Effector CD4-positive, alpha-beta T cell (primary cell): Measurements from ENCODE around the gene KPNA6.
"Not testable (repeated sequence)": the region's sequence is repeated elsewhere in the genome, so short reads cannot be mapped to it uniquely, and the experiment has no call there.

ENCODE experiments used
- DNase-seq: peaks from one replicate; pipeline ENCODE4 v3.0.0-alpha.2; 2020
- total RNA-seq: gene quantifications from one replicate; lab custom pipeline; 2026; lab: John Stamatoyannopoulos, UW

KPNA6 gene
- 109 reads per million, percentile 84 among the genes with 10 or more reads in this experiment for total RNA-seq

DNA sequence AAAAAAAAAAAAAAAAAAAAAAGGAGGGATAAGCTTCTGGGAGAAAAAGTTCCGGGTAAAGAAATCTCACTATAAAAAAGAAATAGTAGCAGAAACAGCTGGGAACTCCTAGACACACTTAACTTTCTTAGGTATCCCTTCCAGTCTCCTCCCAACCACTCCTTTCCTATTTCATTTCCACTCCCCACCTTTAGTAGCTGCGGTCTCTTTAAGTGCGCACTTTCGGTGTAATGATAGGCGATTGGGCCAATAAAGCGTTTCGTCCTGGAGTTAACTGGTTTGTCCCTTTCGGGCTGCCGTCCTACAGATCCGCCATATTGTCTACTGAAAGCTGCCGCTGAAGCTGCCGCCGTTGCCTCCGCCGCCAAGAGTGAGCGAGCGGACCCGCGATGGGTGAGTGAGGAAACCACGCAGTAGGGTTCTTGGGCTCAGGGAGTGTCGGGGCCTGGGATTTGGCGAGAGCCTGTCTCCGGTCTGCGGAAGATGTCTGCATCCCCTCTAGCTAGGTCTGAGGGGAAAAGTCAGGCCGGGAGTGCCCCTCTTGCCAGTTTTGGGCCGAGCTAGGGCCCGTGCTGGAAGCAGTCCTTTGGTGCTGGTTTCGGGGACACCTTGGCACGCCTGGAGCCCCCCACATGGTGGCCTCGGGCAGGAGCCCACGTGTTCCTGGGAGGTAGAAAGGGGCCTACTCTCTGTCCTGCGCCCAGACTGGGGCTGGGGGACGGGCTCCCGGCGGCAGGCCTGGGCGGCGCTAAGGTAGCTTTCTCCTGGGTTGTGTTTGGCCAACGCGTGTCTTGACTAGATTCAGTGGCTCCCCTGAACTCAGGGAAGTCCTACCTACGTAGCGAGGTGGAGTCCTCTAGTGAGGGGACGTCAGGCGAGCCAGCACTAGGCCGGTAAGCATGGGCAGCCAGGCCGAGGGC, at the start of gene KPNA6:
Gene KPNA6, plus strand, starts transcription at position 315 of the 920 bp plus-strand sequence. Its CDS starts 75 bp downstream, at position 390.
- DNase-seq, result peak; percentile 90

DNA sequence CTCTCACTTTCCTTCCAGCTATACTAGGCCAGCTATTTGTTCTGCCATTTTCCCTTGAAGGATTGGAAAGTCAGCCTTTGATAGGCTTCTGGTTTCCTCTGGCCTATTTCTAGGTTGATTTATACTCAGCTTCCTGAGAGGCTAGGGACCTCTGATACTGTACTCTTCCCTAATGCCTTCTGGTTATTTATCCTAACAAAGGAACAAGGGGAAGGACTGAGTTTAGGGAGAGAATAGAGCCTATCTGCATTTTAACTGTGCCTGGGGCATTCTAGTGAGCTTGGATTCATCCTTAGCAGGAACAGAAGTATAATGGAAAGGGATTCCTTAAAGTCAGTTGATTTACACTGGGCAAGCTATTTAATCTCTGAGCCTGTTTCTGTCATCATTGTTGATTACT, 46.9 kb upstream of the KPNA6 start:
- no peak for DNase-seq

DNA sequence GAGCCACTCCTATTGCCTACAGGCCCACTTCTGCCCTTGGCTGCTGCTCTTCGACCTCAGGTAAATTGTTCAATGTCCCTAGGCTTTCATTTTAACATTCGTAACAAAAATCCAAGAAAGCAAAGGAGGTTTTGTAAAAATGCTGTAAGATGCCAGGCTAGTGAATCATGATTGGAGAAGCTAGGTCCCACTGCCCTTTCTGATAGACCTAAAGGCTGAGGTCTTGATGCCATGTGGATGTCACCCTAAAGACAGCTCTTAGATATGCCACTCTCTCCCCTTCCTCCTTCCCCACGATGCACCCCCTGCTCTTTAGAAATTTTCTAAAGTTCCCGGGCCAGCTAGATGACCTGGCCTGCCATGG, 45.0 kb upstream of the KPNA6 start:
- DNase-seq, result no peak

DNA sequence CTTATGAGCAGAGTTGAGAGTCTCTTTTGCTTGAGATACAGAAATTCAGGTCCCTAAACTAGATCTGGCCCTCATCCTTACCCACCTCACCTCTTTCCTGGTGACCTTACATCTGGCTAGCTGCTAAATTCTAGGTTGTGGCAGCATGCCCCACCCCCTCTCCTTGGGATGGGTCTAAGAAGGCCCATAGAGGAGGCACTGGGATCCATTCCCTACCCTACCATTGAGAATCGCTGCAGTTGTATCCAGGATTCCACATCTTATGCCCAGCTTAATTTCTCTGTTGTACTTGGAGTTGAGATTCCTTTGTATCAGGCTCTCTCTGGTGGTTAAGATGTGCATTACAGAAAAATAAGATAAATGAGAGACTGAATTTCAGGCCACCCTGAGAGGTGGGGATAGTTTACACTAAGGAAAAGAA, 44.6 kb upstream of the KPNA6 start:
- no peak for DNase-seq

DNA sequence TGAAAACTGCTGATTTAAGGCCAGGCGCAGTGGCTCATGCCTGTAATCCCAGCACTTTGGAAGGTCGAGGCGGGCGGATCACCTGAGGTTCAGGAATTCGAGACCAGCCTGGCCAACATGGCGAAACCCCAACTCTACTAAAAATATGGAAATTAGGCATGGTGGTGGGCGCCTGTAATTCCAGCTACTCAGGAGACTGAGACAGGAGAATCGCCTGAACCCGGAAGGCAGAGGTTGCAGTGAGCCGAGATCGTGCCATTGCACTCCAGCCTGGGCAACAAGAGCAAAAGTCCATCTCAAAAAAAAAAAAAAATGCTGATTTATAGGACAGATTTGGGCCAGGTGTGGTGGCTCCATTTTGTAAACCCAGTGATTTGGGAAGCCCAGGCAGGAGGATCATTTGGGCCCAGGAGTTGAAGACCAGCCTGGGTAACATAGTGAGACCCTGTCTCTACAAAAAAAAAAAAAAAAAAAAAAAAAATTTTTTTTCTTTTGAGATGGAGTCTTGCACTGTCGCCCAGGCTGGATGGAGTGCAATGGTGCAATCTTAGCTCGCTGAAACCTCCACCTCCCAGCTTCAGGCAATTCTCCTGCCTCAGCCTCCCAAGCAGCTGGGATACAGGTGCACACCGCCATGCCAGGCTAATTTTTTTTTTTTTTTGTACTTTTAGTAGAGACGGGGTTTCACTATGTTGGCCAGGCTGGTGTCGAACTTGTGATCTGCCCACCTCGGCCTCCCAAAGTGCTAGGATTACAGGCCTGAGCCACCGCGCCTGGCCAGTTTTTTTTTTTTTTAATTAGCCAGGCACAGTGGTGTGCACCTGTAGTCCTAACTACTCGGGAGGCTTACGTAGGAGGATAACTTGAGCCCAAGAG, 42.0 kb upstream of the KPNA6 start:
- DNase-seq, result not testable (repeated sequence)

DNA sequence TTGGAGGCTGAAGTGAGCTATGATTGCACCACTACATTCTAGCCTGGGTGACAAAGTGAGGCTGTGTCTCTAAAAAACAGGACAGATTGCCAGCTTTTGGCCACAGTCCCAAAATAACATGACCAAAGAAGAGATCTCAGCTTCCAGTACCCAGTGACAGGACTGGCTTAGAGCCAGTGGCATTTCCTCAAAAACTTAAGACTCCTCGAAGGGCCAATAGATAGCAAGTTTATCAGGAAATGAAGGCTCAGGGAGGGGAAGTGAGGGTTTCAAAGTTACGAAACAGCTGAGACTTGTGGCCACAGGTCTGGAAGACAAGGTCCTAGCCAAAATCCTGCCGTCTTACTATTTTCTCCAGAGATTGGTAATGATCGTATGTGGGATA, 41.4 kb upstream of the KPNA6 start:
- no peak for DNase-seq

DNA sequence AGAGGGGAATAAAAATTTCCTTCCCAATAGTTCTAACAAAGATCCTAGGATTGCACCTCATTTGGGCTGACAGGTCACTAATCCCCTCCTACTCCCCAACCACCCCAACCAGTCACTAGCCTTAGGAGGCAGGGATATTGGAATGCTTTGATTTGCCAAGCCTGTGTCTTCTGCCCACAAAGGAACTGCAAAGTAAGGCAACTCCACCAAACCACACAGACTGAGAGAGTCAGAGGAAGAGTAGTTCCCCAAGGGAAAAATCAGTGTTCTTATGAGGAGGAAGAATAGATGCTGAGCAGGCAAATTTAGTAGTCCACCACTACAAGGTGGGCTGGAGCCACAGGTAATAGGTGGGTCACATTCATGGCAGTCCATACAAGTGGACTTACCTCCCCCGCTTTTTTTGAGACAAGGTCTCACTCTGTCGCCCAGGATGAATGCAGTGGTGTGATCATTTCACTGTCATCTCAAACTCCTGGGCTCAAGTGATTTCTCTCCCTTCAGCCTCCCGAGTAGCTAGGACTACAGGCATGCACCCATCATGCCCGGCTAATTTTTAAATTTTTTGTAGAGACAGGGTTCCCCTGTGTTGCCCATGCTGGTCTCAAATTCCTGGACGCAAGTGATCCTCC, 38.8 kb upstream of the KPNA6 start:
- no peak for DNase-seq

DNA sequence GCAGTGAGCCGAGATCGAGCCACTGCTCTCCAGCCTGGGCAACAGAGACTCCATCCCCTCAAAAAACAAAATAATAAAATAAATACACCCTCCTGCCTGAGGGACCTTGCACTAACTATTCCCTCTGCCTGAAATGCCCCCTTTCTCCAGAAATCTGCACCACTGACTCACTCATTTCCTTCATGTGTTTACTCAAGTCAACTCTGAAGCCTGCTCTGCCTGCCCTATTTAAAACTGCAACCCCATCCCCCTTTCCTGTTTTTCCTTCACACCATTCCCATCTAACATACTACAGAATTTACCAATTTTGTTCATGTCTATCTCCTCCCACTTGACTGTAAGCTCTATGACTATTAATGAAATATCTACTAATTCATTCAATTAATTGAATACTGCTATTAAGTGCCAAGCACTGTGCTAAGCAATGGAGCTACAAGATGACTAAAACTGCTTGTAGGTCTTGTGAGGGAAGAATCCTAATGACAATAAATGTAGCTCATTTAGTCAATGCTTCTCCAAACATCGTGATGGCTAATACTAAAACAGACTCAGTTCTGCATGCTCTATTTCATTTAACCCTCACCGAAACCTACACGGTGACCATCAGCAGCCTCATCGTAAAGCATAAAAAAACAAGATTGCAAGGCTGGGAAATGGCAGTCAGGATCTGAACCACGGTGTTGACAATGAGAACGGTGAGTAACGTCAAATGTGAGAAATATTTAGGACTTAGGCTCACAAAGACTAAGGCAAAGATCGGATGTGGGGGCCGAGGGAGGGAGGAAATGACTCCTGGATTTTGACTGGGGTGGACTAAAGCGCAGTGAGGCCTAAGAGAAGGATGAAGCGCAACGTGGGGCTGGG, 35.9 kb upstream of the KPNA6 start:
- DNase-seq, result no peak

DNA sequence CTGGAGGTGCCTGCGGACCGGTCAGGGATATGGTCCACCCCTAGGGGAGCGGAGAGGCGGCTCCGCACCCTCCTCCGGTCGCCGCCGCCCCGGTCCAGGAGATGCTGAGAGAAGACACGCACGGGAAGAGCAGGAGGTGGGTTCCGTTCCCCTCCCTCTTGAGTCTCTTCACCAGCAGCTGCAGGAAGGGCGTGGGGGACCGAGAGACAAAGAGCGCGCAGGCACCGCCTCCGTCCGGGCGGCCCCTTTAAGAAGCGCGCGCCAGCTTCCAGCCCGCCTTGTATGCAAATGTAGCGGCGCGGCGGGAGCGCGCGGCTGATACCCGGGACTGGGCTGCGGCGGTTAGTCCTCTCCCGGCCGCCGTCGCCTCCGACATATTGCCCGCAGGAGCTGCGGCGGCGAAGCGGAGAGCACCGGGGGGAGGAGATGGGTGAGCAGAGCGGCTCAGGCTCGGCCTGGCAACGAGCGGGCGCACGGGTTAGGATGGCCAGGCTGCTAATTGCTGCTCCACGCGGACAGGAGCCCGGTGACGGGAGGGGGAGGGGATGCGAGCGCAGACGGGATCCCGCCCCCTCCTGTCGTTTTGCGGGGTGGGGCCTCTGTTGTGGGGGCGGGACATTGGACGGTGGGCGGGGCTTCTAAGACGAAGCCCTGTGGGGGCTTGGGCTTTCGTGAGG, 35.1 kb upstream of the KPNA6 start, which contains the start of gene TMEM39B:
Gene TMEM39B, plus strand, starts transcription at position 318 of the 677 bp plus-strand sequence. Its CDS starts 109 bp downstream, at position 427.
- DNase-seq, result peak; percentile 90

DNA sequence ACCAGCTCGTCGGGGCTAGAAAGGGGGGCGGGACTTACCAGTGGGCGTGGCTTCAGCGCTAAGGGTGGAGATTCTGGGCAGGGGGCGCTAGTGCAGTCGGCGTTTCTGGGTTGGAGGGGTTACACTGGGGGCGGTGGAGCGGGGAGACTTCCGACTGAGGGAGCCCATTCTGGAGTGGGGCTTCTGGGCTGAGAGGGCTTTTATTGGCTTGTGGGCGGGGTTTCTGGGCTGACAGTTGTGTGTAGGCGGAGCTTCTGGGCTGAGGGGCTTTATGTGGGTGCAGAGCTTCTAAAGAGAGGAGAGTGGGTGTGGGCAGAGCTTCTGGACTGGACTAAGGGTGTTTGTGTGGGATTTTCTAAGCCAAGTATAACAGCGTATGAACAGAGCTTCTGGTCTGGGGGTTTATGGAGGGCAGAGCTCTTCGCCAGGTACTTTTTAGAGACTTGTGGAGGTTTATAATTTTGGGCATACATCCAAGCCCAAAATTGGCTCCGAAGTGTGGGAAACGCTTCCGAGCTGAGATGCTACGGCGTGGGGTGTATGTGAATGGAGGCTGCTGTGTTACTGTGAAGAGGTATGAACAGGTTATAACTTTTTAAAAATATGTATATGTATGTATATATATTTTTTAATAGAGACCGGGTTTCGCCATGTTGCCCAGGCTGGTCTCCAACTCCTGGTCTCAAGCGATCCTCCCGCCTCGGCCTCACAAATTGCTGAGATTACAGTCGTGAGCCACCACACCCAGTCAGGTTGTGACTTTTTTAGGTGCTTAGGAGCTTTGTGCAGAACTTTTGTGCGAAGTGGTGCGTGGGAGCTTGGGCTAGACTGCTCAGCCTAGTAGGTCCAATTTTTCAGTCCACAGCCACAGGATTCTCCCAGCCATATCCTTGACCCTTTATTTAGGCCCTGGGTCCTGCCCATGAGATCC, 34.3 kb upstream of the KPNA6 start:
- no peak for DNase-seq

DNA sequence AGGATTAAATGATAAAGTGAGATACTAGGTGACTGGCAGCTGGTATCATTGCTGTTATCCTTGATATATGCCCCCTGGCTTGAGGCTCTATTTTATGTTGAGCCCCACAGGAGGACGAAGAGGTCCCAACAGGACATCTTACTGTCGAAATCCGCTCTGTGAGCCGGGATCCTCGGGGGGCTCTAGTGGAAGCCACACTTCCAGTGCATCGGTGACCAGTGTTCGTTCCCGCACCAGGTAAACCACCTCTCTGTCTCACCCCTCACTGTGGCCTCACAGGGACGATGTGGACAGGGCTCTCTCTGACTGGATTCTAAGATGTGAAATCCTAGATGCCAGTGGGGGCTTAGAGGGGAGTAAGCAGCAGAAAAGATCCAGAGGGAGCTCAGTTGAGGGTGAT, 33.0 kb upstream of the KPNA6 start:
- DNase-seq, result no peak

DNA sequence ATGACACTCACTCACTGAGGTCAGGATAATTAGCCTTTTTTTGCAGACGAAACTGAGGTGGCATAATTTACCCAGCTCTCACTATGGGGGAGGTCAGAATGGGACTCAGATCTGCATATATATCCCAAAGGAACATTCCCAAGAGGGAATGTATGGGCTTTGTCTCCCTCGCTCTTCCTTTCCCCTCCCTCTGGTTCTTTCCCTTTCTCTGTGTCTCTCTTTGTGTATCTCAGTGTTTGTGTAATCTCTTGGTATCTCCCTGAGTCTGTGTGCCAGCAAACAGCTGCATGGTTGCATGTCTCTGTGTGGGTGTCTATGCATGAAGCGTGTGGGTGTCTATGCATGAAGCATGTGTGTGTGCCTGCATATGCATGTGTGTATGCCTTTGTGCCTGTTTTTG, 30.4 kb upstream of the KPNA6 start:
- no peak for DNase-seq

DNA sequence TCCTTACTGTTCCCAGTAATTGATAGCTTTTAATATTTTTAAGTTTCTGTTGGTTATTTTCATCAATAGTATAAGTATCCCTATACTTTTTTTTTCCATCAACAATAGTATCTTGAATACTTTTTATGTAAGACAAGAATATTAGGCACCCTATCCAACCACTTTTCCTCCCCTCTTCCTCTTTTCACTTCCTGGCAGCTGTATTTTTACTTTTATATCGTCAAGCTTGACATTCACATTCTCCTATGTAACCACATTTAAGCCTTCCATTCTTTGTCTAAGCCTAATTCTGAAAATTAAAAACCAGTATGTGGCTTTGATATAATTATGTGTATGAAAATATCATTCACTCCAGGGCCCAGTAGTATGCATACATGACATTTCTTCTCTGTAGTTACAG, 25.8 kb upstream of the KPNA6 start:
- no peak for DNase-seq

DNA sequence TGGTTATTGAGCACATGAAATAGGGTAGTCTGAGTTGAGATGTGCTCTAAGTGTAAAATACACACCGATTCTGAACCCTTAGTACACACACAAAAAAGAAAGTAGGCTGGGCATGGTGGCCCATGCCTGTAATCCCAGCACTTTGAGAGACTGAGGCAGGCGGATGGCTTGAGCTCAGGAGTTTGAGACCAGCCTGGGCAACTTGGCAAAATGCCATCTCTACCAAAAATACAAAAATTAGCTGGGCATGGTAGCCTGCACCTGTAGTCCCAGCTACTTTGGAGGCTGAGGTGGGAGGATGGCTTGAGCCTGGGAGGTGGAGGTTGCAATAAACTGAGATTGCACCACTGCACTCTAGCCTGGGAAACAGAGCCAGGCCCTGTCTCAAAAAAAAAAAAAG, 21.5 kb upstream of the KPNA6 start:
- DNase-seq, result not testable (repeated sequence)

DNA sequence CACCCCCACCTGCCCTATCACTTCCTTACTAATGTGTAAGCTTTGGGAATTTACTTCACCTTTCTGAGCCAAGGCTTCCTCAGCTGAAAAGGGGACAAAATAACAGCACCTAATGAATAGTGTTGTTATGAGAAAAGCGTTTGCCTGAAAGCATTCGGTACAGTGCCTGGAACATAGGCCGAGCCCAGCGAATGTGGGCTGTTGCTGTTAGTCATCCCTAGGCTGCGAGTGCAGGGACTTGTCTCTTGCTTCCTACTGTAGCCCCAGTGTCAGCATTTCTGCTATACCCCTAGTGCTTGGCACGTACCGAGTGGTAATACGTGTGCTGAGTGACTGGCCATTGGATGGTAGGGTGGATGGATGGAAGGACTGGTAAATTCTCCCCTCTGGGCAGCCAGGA, 16.7 kb upstream of the KPNA6 start:
- no peak for DNase-seq

DNA sequence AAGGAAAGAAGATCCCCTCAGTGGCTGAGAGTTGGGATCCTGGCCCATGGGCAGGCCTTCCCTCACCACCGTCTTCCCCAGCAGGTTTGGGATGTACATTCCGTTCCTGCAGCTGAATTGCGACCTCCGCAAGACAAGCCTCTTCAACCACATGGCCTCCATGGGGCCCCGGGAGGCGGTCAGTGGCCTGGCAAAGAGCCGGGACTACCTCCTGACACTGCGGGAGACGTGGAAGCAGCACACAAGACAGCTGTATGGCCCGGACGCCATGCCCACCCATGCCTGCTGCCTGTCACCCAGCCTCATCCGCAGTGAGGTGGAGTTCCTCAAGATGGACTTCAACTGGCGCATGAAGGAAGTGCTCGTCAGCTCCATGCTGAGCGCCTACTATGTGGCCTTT, 16.3 kb upstream of the KPNA6 start:
- DNase-seq, result no peak

DNA sequence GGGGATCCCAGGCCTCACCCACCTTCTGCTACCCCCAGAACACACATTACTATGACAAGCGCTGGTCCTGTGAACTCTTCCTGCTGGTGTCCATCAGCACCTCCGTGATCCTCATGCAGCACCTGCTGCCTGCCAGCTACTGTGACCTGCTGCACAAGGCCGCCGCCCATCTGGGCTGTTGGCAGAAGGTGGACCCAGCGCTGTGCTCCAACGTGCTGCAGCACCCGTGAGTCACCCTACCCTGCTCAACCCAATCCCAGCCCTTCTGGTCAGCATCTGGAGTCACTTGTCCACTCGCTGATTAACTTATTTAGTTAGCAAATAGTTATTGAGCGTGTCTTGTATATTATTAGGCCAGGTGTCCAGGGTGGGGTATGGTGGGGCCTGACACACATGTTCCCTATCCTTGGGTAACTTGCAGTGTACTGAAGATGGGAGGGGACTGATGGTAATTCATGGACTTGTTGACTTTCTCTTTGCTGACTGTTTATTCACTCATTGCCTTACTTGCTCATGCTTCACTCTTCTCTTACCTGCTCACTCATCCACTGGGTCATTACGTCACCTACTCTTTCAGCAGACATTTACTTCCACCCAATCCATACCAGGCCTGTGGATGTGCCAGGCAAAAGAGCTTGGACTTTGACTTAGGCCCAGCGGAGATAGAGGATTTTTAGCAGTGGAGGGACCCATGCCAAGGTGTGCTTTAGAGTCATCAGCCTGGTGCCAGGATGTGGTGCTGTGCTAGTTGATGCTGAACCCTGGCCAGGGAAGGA, 12.9 kb upstream of the KPNA6 start:
- DNase-seq, result no peak

DNA sequence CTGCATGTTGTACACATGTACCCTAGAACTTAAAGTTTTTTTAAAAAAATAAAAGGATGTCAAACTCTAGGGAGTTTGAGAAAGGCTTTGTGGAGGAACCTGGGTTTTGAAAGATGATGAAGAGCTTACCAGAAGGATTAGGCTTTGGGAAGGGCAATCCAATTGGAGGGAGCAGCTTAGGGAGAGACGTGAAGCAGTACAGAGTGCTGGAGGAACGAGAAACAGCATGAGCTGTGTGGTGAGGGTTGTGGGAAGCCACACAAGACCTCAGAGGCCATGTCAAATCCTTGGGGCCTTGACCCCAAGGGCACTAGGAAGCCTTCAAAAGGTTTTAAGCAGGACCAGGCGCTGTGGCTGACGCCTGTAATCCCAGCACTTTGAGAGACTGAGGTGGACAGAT, 8.4 kb upstream of the KPNA6 start:
- no peak for DNase-seq

DNA sequence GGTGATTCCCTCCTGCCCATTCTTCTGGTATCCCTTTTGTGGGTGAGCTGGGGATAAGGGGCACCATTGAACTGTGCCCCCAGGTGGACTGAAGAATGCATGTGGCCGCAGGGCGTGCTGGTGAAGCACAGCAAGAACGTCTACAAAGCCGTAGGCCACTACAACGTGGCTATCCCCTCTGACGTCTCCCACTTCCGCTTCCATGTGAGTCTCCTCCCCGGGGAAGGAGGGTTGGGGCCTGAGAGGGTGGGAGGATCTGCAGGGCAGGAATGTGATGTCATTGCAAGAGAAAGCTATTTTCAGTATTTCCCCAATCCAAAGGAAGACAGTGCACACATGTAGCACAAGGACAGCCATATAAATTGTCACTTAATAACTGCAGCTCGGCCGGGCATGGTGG, 7.5 kb upstream of the KPNA6 start:
- DNase-seq, result no peak
